GM12875 (cell line): ENCODE measurements around the gene MRPL40.
A peak's percentile ranks its signal among the peaks of the same experiment; 100 is the strongest.

Source experiments
- H3K4me3 ChIP-seq: one replicate; pipeline ENCODE4 v1.5.1; 2011; ENCODE audit warnings: low read depth, low read length, control low read depth
- TF ChIP-seq, protein P1 (sequence below): IDR thresholded peaks from 2 replicates; pipeline ENCODE4 v1.5.1; 2011; ENCODE audit warnings: low read depth, mild to moderate bottlenecking, control low read depth, inconsistent platforms, low read length, moderate library complexity, borderline replicate concordance; ENCODE audit not compliant: insufficient read depth

The MRPL40 gene

GRCh38 chr22:19469421-19469820, 37.1 kb downstream of the MRPL40 start:
- TF ChIP-seq, protein P1, sequence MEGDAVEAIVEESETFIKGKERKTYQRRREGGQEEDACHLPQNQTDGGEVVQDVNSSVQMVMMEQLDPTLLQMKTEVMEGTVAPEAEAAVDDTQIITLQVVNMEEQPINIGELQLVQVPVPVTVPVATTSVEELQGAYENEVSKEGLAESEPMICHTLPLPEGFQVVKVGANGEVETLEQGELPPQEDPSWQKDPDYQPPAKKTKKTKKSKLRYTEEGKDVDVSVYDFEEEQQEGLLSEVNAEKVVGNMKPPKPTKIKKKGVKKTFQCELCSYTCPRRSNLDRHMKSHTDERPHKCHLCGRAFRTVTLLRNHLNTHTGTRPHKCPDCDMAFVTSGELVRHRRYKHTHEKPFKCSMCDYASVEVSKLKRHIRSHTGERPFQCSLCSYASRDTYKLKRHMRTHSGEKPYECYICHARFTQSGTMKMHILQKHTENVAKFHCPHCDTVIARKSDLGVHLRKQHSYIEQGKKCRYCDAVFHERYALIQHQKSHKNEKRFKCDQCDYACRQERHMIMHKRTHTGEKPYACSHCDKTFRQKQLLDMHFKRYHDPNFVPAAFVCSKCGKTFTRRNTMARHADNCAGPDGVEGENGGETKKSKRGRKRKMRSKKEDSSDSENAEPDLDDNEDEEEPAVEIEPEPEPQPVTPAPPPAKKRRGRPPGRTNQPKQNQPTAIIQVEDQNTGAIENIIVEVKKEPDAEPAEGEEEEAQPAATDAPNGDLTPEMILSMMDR, result no peak
- H3K4me3 ChIP-seq, result no peak overlapping the region

DNA sequence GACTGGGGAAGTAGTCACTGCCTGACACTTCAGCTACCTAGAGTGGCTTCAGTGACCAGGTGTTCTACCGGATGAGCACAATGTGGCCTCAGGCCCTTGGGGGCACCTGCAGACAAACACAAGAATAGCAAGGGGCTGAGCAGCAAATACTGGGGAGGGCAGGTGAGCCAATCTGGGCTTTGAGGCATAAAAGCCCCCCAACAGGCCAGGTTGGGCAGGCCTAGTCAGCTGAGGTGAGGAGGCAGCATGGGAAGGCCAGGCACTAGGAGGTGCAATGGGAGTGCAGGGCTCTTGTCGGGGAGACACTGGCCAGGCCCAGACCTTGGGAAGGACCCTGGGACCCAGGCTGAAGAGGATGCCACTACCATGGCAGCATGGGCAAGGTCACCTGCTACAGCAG, 37.7 kb downstream of the MRPL40 start:
- H3K4me3 ChIP-seq, result no peak overlapping the region

DNA sequence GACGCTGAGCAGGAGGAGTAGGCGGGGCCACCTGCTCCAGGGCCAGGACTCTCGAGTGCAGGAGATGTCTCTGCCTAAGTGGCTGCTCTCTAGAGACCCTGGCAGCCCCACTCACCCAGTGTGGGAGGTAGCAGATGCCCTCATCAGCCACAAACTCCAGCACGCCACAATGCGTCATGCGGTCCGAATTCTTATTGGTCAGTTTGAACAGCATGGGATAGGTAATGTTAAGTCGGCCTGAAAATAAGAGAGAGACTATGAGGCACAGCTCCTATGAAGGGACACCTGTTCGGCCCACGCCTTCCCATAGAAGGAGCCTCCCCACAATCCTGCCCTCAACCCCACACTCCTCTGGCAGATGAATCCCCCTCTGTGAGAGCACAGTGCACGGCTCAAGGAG, 39.2 kb downstream of the MRPL40 start:
- no peak overlapping the region for H3K4me3 ChIP-seq
- TF ChIP-seq, protein P1, result no peak

More for the DNA sequence above, 37.7 kb downstream of the MRPL40 start:
- TF ChIP-seq, protein P1, result no peak

DNA sequence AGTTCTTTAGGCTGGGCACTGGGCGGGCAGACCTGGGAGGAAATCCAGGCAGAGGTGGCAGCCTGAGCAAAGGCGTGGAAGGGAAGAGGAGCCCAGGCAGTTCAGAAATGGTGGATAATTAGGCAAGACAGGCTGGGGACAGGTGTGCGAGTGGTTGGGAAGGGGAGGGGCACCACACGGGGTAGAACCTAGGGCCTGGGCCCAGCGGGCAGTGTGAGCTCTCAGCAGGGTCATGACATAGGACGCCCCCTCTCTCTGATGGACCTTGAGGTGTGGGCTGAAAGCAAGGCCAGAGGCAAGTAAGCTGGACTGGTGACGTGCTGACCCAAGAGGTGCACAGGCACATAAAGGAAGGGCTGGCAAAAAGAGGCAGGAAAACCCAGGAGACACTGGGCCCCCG, 39.9 kb downstream of the MRPL40 start:
- TF ChIP-seq, protein P1, result no peak
- H3K4me3 ChIP-seq, result no peak overlapping the region

DNA sequence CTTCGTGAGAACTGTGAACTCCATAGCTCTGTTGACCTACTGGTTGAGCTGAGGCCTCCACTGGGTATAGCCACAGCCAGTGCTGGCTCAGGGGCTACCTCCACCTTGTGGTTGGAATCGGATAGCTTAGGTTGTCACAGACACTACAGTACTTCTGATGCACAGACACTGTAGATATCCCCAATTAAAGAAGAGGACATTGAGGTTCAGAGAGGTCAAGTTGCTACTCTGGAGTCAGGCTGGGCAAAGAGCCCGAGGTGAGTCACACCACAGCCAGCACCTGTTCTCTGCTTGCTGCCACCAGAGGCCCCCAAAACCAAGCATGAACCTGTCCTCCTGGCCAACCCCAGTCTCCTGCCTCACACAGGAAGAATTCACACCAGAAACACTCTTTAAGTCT, 41.2 kb downstream of the MRPL40 start:
- TF ChIP-seq, protein P1, result no peak
- H3K4me3 ChIP-seq, result no peak overlapping the region

GRCh38 chr22:19476023-19476422, 43.7 kb downstream of the MRPL40 start:
- TF ChIP-seq, protein P1, result no peak
- H3K4me3 ChIP-seq, result no peak overlapping the region

DNA sequence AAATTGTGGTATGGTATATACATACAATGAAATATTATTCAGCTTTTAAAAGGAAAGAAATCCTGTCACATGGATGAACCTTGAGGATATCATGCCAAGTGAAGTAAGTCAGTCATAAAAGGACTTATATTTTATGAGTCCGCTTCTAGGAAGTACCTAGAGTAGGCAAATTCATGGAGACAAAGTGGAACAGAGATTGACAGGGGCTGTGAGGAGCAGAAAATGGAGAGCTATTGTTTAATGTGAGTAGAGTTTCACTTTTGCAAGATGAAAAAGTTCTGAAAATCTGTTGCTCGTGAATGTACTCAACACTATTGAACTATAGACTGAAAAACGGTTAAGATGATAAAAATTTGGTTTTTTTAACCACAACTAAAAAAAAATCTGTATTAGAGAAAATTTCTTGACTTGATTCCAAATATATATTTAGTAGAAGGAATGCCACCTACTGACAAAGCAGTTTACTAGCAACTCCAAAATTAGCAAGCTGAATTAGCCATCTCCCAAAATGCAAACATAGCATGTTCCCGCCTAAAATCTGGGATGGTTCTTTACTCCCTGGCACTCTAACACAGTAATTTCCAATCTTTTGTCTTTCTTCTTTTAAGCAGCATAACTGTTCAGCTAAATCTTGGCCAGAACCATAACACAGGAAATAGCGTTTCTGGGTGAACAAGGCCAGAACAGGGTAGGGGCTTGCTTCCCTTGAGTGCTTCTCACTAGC, 45.1 kb downstream of the MRPL40 start:
- TF ChIP-seq, protein P1, result no peak
- H3K4me3 ChIP-seq, result peak overlapping the region; percentile 88
